Stomach (tissue), 9 donors: ENCODE measurements around the gene STXBP6. TPM values are rescaled to one million over a fixed set of nuclear protein-coding genes. Genes with fewer than 3 reads are reported as not detected.

Experiments used
- DNase-seq, 2 donors: peaks; one replicate each; pipeline versions ENCODE4 v3.0.0 to v3.0.0-alpha.2; 2013 to 2019
- H3K27ac ChIP-seq, 5 donors: fragments of 200-600 bp in 4 of 5; sonication (generic) in 4 of 5; one replicate each; pipeline ENCODE4 v1.5.1; 2013 to 2019; ENCODE audit warnings: mild to moderate bottlenecking in 1 of 5, moderate library complexity in 1 of 5
- H3K27me3 ChIP-seq, 3 donors: fragments of 200-600 bp; sonication (generic); one replicate each; pipeline ENCODE4 v1.5.1; 2017 to 2019; ENCODE audit warnings: mixed run types in 1 of 3
- H3K36me3 ChIP-seq, 4 donors: fragments of 200-600 bp; sonication (generic); 1 replicate in 3 of 4; 2 replicates in 1 of 4; pipeline ENCODE4 v1.5.1; 2016 to 2019
- H3K4me1 ChIP-seq, 4 donors: fragments of 200-600 bp; sonication (generic); one replicate each; pipeline ENCODE4 v1.5.1; 2016 to 2019
- H3K4me3 ChIP-seq, 4 donors: fragments of 200-600 bp; sonication (generic) in 3 of 4; one replicate each; pipeline ENCODE4 v1.5.1; 2016 to 2019; ENCODE audit warnings: mild to moderate bottlenecking in 1 of 4
- H3K9me3 ChIP-seq, 4 donors: fragments of 200-600 bp; sonication (generic); one replicate each; pipeline ENCODE4 v1.5.1; 2016 to 2019
- EP300 ChIP-seq: sonication (generic); formaldehyde crosslinking; IDR thresholded peaks from one replicate; pipeline ENCODE4 v1.6.1; 2017; ENCODE audit warnings: antibody characterized with exemption
- POLR2A ChIP-seq, 4 donors: fragments of 450-650 bp; IDR thresholded peaks; one replicate each; pipeline ENCODE4 v1.6.1; 2016; ENCODE audit warnings: antibody characterized with exemption in 4 of 4, control low read depth in 2 of 4, mild to moderate bottlenecking in 1 of 4, moderate library complexity in 1 of 4
- POLR2AphosphoS5 ChIP-seq, 3 donors: sonication (generic); formaldehyde crosslinking; IDR thresholded peaks; one replicate each; pipeline ENCODE4 v1.6.1; 2016; ENCODE audit warnings: antibody characterized with exemption in 3 of 3
- whole genome bisulfite sequencing, 5 donors: extraction: QIAGEN DNeasy Blood & Tissue Kit in 3 of 5; methylation state at CpG; one replicate each; pipeline versions ENCODE4 v1.1.5 to v1.1.7; 2013 to 2018; 5-methylcytosine and 5-hydroxymethylcytosine counted together
- intact Hi-C: fragments of 100-400 bp; cut with DNase I; formaldehyde crosslinking; loops from one replicate; pipeline ENCODE4 v1.15.1; 2023; ENCODE audit warnings: low total_unique reads
- polyA plus RNA-seq, 3 donors: library from polyadenylated mRNA; stranded (reverse); fragments of 200-250 nt; gene quantifications; one replicate each; pipeline ENCODE4 v1.2.3, GENCODE V29; 2013
- total RNA-seq, 5 donors: library from RNA; depleted of rRNA; stranded (reverse); fragments of >200 nt; gene quantifications; one replicate each; pipeline versions ENCODE4 v1.1.0 to v1.2.3, GENCODE V29; 2014 to 2016
- TF ChIP-seq, protein P1 (sequence below), 7 experiments: fragments of 450-650 bp in 4 of 7; fragments of 200-600 bp in 3 of 7; sonication (generic) in 3 of 7; IDR thresholded peaks; one replicate each; pipeline ENCODE4 v1.5.1; 2016 to 2019; ENCODE audit warnings: antibody characterized with exemption in 7 of 7, control low read depth in 2 of 7, mild to moderate bottlenecking in 1 of 7
- donor health status: healthy with polysubstance abuse.
- donor health status: Bipolar disorder and iron deficiency.
- donor health status: healthy.

Gene STXBP6
- total and polyA plus RNA-seq, 8 donors, result 7.4 to 37.1 (median 15.2) TPM

DNA sequence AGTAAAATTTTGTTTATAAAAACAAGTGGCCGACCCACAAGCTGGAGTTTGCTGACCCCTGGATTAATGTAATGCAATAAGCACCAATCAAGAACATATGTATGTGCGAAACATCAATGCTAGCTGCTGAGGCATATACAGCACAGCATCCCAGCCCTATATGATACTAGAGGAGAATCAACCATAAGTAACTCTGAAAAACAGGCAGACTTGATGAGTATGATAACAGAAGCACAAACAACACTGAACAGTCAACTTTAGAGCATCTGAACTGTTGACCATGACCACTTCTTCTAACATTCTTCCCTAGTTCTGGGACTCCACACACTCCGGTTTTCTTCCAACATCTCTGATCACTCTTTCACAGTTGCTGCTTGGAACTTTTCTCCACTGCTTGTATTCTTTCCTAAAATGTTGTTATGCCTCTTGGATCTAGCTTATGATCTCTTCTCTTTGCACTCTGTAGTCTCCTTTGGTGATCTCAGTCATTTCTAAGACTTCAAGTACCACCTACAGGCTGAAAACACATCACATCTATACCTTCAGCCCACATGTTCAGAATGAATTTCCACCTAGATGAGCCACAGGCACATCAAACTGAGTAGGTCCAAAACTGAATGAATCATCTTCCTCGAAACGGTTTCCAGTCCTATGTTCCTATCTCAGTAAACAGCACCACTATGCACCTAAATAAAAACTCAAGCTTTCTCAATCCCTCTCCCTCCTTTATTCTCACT lies 57.2 kb downstream of the STXBP6 start:
- intact Hi-C loops, result no loop called here
- WGBS, 5 donors, result 85 to 91% (median 89%) methylated on average over 5 of the region's 5 CpGs

GRCh38 chr14:24991821-24992220 lies 58.1 kb downstream of the STXBP6 start:
- H3K4me1 ChIP-seq, result no peaks in the 10 kb centered on the region
- TF ChIP-seq POLR2AphosphoS5 (IDR thresholded peaks at IDR 0.05), result no peak
- TF ChIP-seq, protein P1, sequence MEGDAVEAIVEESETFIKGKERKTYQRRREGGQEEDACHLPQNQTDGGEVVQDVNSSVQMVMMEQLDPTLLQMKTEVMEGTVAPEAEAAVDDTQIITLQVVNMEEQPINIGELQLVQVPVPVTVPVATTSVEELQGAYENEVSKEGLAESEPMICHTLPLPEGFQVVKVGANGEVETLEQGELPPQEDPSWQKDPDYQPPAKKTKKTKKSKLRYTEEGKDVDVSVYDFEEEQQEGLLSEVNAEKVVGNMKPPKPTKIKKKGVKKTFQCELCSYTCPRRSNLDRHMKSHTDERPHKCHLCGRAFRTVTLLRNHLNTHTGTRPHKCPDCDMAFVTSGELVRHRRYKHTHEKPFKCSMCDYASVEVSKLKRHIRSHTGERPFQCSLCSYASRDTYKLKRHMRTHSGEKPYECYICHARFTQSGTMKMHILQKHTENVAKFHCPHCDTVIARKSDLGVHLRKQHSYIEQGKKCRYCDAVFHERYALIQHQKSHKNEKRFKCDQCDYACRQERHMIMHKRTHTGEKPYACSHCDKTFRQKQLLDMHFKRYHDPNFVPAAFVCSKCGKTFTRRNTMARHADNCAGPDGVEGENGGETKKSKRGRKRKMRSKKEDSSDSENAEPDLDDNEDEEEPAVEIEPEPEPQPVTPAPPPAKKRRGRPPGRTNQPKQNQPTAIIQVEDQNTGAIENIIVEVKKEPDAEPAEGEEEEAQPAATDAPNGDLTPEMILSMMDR (IDR thresholded peaks at IDR 0.05), result no peak
- no peak for TF ChIP-seq POLR2A (IDR thresholded peaks at IDR 0.05)
- no peak overlapping the region for H3K4me3 ChIP-seq
- intact Hi-C loops, result no loop called here
- H3K9me3 ChIP-seq, result no peaks in the 10 kb centered on the region
- WGBS, 5 donors, result 69 to 84% (median 81%) methylated on average over 6 of the region's 6 CpGs
- no peak for DNase-seq
- H3K27me3 ChIP-seq, result no peaks in the 10 kb centered on the region
- no peaks in the 10 kb centered on the region for H3K36me3 ChIP-seq
- no peak overlapping the region for H3K27ac ChIP-seq

More for the DNA sequence above, 57.2 kb downstream of the STXBP6 start:
- H3K9me3 ChIP-seq, result no peaks in the 10 kb centered on the region
- no peak for DNase-seq
- H3K27ac ChIP-seq, result no peak overlapping the region
- H3K36me3 ChIP-seq, result no peaks in the 10 kb centered on the region
- TF ChIP-seq POLR2A (IDR thresholded peaks at IDR 0.05), result no peak
- TF ChIP-seq POLR2AphosphoS5 (IDR thresholded peaks at IDR 0.05), result no peak
- TF ChIP-seq, protein P1 (IDR thresholded peaks at IDR 0.05), result no peak
- TF ChIP-seq EP300, result no peak
- H3K4me1 ChIP-seq, result no peaks in the 10 kb centered on the region
- H3K27me3 ChIP-seq, result no peaks in the 10 kb centered on the region
- no peak overlapping the region for H3K4me3 ChIP-seq

- 90 to 97% (median 94%) methylated on average over 1 of the region's 1 CpG for WGBS, 5 donors
- H3K9me3 ChIP-seq, result no peaks in the 10 kb centered on the region
- no peak for TF ChIP-seq POLR2AphosphoS5 (IDR thresholded peaks at IDR 0.05)
- TF ChIP-seq POLR2A (IDR thresholded peaks at IDR 0.05), result no peak
- TF ChIP-seq EP300, result no peak
- TF ChIP-seq, protein P1 (IDR thresholded peaks at IDR 0.05), result no peak
- H3K27me3 ChIP-seq, result no peaks in the 10 kb centered on the region
- no peak overlapping the region for H3K4me3 ChIP-seq
- H3K27ac ChIP-seq, result no peak overlapping the region
- no peak for DNase-seq
- H3K36me3 ChIP-seq, result no peaks in the 10 kb centered on the region
- intact Hi-C loops, result no loop called here
- peaks cover 0 to 4% (median 1%) of the 10 kb centered on the region in 4 donors for H3K4me1 ChIP-seq
Observed at GRCh38 chr14:24991288-24991687, 58.7 kb downstream of the STXBP6 start.

DNA sequence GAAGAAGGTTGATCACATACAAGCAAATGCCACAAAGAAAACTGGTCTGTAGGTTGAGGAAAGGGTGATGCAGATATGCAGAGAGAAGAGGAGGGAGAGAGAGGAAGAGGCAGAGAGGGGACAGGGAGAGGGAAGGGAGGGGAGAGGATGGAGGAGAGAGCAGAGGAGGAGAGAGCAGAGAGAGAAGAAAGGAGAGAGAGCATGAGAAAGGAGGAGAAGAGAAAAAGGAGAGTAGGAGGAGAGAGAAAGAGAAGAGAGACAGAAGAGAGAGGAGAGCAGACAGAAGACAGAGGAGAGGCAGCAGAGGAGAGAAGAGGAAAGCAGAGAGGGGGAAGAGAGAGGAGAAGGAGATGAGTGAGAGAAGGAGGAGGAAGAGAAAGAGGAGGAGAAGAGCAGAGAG lies 59.2 kb downstream of the STXBP6 start:
- H3K27ac ChIP-seq, result no peak overlapping the region
- TF ChIP-seq, protein P1 (IDR thresholded peaks at IDR 0.05), result no peak
- TF ChIP-seq POLR2AphosphoS5 (IDR thresholded peaks at IDR 0.05) (no peak), EP300 (no peak), POLR2A (IDR thresholded peaks at IDR 0.05) (no peak)
- no peak for DNase-seq
- peaks cover under 1 to 9% (median 5%) of the 10 kb centered on the region in 4 donors for H3K4me1 ChIP-seq
- no peaks in the 10 kb centered on the region for H3K36me3 ChIP-seq
- H3K9me3 ChIP-seq, result no peaks in the 10 kb centered on the region
- no peak overlapping the region for H3K4me3 ChIP-seq
- no peaks in the 10 kb centered on the region for H3K27me3 ChIP-seq
- intact Hi-C loops, result no loop called here
